Stimulated activated naive CD4-positive, alpha-beta T cell (primary cell): ENCODE measurements around the gene FNDC3B.

Experiments
- DNase-seq, 6 experiments: peaks; one replicate each; lab custom pipeline; 2025; lab: John Stamatoyannopoulos, UW

The FNDC3B gene

GRCh38 chr3:172073262-172073915, 34.0 kb downstream of the FNDC3B start:
- no peak for DNase-seq

DNA sequence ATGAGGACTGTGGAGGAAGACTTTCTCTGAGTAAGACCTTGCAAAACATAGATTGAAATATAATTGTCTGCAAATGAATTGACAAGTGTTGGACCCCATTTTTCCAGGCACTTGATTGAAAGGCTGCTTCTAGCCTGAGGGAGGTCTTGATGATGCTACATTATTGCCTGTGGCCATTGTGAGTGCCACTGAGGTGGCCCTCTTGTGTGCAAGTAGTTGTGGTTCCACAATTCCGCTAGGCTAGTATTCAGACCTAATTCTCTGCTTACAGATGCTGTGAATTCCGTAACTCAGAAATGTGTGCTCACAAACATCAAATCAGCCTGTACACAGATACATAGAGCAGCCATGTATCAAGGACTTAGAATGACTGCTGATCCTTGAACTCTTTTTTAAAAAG, 34.7 kb downstream of the FNDC3B start:
- no peak for DNase-seq

DNA sequence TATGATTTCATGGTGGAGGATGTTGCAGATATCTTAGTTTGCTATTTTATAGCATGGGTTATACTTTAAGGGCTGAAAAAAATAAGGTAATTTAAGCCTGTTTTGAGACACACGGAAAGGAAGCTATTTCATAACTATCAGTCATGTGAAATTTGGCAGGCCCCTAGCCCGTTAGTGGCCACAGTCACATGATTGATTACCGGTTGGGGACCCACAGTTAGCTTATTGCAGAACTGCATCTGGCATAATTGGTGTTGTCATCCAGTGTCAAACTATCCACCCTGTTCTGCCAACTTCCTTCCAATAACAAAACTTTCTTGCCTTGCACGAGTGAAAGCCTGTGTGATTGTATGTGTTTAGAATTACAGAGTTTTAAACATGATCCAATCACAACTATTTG, 35.2 kb downstream of the FNDC3B start:
- no peak for DNase-seq

GRCh38 chr3:172076212-172076611, 36.8 kb downstream of the FNDC3B start:
- no peak for DNase-seq

GRCh38 chr3:172077197-172077757, 37.9 kb downstream of the FNDC3B start:
- no peak for DNase-seq

- DNase-seq, result no peak
These were observed 38.9 kb downstream of the FNDC3B start for GRCh38 chr3:172078244-172078643.

DNA sequence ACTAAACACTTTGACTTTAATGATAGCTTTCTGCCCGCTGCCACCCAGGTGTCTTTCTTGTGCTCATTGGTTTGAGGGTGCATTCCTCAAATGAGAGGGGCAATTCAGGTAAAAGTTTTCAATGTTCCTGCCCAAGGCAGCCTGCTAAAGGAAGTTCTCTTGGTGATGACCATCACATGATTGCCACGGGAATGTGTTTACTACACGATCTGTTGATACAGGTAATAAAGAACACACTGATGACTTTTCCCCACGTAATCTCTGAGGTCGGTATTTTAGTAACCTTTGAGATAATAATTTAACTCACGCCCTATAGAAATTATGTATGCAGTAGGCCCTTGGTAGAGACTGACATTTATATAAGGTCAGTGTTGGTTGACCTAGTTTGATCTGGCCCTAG, 39.3 kb downstream of the FNDC3B start:
- no peak for DNase-seq

DNA sequence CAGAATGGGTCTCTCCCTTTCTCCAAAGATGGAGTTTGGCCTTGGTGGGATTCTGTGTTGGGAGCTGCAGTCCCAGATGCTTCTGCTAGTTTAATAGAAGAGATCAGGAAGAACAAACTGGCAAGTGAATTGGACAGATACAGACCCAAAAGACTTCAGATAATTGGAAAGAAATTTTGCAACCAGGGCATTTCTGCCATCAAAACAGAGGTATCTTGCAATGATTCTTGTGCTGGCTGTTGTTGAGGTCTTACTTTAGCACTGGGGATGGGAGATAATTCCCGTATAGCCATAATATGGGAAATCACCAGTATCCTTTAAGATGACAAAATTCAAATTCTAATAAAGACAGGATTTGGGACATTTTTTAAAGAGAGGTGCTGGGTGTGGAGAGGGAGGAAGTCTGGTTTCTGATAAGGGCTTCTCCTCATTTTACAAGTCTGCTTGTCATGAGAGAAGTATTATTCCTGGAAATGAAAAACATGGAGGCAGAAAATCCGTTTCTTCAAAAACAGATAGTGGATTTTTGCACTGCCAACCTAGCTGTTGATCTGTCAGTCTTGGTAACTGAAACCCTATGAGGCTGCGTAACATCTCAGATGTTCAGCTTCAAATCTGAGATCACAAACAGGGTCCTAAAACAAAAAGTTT, 40.1 kb downstream of the FNDC3B start:
- DNase-seq, result no peak

DNA sequence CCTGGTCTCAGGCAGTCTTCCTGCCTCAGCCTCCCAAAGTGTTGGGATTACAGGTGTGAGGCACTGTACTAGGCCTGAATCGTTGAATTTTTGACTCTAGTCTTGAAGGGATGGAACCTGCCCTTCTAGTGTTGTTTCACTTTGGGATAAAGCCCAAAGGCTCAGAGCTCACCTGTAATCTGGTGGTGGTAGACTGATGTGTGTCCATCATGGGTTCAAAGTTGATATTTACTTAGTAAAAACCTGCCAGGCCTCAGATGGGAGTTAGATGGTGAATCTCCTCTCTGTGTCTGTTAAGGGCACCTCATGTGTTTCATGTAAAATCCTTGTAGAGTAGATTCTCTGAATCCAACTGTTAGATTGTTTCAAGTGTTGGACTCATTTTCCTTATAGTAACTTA, 41.1 kb downstream of the FNDC3B start:
- DNase-seq, result no peak

- no peak for DNase-seq
These were observed 42.9 kb downstream of the FNDC3B start for GRCh38 chr3:172082269-172082668.

GRCh38 chr3:172082820-172083513, 43.6 kb downstream of the FNDC3B start:
- DNase-seq, result no peak

GRCh38 chr3:172083995-172084409, 44.6 kb downstream of the FNDC3B start:
- DNase-seq, result no peak

- no peak for DNase-seq
These were observed 45.6 kb downstream of the FNDC3B start for GRCh38 chr3:172084871-172085556.

DNA sequence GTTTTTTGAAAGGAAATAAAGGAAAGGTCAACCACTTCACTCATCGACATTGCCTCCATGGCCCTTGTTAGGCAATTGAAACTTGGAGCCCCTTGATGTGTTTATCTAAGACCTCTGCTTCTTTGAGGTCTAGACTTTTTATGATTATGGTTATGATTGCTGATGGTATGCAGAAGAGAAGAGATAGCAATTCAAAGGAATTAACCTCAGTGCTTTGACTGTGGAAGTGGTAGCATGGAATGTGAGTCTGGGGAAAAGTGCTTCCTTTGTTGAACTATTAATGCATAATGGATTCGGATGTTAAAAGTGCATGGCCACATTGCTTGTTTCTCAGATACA, 46.1 kb downstream of the FNDC3B start:
- DNase-seq, result no peak

DNA sequence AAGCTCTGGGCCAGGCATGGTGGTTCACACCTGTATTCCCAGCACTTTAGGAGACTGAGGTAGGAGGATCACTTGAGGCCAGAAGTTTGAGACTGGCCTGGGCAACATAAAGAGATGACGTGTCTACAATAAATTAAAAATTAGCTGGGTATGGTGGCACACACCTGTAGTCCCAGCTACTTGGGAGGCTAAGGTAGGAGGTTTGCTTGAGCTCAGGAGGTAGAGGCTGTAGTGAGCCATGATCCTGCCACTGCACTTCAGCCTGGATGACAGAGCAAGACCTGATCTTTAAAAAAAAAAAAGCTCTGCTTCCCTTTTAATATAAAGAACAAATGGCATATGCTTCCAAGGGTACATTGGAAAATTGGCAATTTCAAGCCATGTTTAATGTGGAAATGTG, 46.7 kb downstream of the FNDC3B start:
- no peak for DNase-seq

- no peak for DNase-seq
These were observed 47.8 kb downstream of the FNDC3B start for GRCh38 chr3:172087198-172087597.

DNA sequence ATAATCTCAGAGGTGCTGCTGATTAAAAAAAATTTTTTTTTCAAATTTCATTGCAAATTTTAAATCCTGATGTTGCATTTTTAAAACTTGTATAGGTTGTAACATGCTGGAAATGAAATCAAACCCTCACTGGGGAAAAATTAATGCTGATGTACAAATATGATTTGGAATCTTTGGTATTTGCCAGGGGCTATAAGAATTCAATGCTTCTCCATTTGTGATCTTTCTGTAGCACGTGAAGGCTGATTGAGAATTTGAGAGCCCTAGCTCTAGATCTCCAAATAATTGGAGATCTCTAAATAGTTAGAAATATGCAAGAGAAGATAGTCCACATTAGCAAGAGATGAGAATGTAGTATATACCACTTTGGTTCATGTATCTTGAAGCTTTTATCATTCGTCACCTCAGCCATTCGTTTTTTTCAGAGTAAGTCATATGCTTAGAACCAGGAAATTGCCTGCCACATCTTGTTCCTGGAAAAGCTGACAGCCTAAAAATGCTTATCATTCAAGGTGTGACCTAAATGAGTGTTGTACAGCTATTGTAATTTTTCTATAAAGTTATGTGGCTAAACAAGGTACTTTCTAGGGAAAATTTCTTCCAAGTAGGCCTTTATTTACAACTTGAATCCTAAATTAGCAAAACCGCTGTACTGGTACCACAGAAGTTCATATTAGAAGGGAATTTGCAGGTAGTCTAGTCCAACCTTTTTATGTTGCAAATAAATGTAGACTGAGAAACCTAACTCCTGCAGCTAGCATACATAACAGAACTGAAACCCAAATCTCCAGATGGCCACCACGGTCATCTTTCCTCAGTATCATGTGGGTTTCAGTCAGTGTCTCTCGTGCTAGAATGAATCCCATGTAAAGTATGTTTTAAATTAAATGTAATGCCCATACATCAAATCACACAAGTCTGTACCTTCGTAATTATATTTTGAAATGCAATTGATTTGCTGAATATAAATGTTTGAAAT, 48.5 kb downstream of the FNDC3B start:
- DNase-seq, result no peak

DNA sequence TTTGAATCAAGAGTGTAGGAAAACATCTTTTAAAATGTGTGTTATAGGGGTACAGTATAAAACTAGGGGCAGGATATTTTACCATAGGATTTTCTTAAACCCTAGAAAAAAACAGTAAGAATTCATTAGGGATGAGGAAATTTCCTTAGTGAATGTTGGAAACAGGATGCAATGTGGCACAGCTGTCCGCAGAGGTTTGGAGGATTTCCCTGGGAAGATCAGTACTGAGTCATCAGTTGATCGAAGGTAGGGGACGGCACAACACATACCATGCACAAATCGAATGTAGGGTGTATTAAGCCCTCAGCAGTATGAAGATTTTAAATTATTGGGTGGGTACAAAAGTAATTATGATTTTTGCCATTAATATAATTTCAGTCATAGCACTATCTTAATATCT, 49.9 kb downstream of the FNDC3B start:
- DNase-seq, result no peak

GRCh38 chr3:172090035-172090434, 50.7 kb downstream of the FNDC3B start:
- DNase-seq, result no peak

DNA sequence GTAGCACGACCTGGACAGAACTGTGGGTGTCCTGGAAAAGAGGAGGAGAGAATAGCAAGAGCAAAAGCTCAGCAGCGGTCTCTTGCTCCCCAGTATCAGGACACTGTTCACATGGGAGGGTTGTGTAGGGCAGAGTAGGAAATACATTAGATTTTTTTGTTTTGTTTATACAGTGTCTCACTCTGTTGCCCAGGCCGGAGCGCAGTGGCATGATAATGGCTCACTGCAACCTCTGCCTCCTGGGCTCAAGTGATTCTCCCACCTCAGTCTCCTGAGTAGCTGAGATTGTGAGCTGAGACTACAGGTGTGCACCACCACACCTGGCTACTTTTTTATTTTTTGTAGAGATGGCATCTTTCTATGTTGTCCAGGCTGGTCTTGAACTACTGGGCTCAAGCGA, 53.3 kb downstream of the FNDC3B start:
- no peak for DNase-seq
